Measurements from ENCODE around the gene CD69. TPM values are rescaled to one million over a fixed set of nuclear protein-coding genes. Genes with fewer than 3 reads are reported as not detected.

The CD69 gene
- total RNA-seq, 1 donor from 2014 or later, result not detected

DNA sequence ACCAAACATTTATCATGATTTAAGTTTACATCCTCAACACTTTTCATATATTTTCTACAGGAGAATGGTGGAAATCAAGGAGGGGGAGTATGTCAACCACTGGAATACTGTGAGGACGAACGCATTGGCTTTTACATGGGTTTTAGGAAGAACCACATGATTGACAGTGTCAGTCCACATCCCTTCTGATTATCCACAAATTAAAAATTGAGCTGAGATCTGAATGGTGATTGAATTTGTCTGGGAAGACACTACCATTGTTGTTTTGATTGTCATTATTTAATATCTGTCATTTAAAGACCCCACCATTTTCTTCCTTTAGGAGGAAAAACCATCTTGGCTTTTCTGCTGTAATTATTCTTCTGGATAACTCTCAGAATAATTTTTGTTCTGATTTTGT lies 35.2 kb upstream of the CD69 start:
- H3K4me1 Mint-ChIP-seq (ENCODE audit: low read depth), result no peaks in the 10 kb centered on the region
- TF ChIP-seq, protein P1, sequence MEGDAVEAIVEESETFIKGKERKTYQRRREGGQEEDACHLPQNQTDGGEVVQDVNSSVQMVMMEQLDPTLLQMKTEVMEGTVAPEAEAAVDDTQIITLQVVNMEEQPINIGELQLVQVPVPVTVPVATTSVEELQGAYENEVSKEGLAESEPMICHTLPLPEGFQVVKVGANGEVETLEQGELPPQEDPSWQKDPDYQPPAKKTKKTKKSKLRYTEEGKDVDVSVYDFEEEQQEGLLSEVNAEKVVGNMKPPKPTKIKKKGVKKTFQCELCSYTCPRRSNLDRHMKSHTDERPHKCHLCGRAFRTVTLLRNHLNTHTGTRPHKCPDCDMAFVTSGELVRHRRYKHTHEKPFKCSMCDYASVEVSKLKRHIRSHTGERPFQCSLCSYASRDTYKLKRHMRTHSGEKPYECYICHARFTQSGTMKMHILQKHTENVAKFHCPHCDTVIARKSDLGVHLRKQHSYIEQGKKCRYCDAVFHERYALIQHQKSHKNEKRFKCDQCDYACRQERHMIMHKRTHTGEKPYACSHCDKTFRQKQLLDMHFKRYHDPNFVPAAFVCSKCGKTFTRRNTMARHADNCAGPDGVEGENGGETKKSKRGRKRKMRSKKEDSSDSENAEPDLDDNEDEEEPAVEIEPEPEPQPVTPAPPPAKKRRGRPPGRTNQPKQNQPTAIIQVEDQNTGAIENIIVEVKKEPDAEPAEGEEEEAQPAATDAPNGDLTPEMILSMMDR (IDR thresholded peaks at IDR 0.05), result no peak
- H3K4me3 Mint-ChIP-seq (ENCODE audit: unreplicated experiment), result no peak overlapping the region
- no peaks in the 10 kb centered on the region for H3K27me3 Mint-ChIP-seq (ENCODE audit: low read depth)
- no peak for DNase-seq (ENCODE audit: low spot score)
- H3K27ac Mint-ChIP-seq (ENCODE audit: unreplicated experiment), result no peak overlapping the region
- H3K9me3 Mint-ChIP-seq (ENCODE audit: low read depth), result no peaks in the 10 kb centered on the region
- H3K36me3 Mint-ChIP-seq (ENCODE audit: low read depth), result no peaks in the 10 kb centered on the region

- H3K9me3 Mint-ChIP-seq (ENCODE audit: low read depth), result peaks cover 5% of the 10 kb centered on the region
- no peak overlapping the region for H3K4me3 Mint-ChIP-seq (ENCODE audit: unreplicated experiment)
- no peaks in the 10 kb centered on the region for H3K27me3 Mint-ChIP-seq (ENCODE audit: low read depth)
- H3K27ac Mint-ChIP-seq (ENCODE audit: unreplicated experiment), result no peak overlapping the region
- H3K36me3 Mint-ChIP-seq (ENCODE audit: low read depth), result no peaks in the 10 kb centered on the region
- TF ChIP-seq, protein P1 (IDR thresholded peaks at IDR 0.05), result no peak
- H3K4me1 Mint-ChIP-seq (ENCODE audit: low read depth), result no peaks in the 10 kb centered on the region
- no peak for DNase-seq (ENCODE audit: low spot score)
Observed at GRCh38 chr12:9794484-9795093, 33.9 kb upstream of the CD69 start.

DNA sequence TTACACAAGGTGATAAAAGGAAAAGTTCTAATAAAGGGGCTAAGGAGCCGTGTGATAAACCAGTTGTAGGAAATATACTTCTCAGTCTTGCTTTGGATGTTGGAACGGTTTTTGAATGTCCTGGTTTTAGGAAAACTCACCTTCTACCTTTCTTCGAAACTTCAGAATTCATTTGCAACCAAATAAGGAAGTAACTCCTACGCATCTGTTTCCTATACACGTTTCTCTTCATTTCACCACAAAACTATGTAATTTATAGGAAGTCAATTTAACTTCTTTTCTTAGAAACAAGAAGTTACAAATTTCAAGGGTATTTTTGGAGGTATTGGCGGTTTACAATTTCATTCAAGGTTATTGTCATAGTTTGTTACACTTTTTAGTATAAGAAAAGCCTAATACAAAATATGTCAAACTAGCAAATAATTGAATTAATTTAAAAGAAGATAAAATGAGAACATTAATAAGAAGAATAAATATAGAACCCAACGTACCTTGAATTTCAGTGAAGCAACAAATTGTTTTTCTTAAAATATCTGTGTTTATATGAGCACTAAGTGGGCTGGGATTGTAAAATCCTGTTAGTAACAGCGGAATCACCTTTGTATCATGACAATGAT lies 33.2 kb upstream of the CD69 start:
- H3K27me3 Mint-ChIP-seq (ENCODE audit: low read depth), result no peaks in the 10 kb centered on the region
- no peak for DNase-seq (ENCODE audit: low spot score)
- peaks cover 8% of the 10 kb centered on the region for H3K9me3 Mint-ChIP-seq (ENCODE audit: low read depth)
- H3K36me3 Mint-ChIP-seq (ENCODE audit: low read depth), result no peaks in the 10 kb centered on the region
- no peak overlapping the region for H3K27ac Mint-ChIP-seq (ENCODE audit: unreplicated experiment)
- no peak overlapping the region for H3K4me3 Mint-ChIP-seq (ENCODE audit: unreplicated experiment)
- TF ChIP-seq, protein P1 (IDR thresholded peaks at IDR 0.05), result no peak
- H3K4me1 Mint-ChIP-seq (ENCODE audit: low read depth), result no peaks in the 10 kb centered on the region

DNA sequence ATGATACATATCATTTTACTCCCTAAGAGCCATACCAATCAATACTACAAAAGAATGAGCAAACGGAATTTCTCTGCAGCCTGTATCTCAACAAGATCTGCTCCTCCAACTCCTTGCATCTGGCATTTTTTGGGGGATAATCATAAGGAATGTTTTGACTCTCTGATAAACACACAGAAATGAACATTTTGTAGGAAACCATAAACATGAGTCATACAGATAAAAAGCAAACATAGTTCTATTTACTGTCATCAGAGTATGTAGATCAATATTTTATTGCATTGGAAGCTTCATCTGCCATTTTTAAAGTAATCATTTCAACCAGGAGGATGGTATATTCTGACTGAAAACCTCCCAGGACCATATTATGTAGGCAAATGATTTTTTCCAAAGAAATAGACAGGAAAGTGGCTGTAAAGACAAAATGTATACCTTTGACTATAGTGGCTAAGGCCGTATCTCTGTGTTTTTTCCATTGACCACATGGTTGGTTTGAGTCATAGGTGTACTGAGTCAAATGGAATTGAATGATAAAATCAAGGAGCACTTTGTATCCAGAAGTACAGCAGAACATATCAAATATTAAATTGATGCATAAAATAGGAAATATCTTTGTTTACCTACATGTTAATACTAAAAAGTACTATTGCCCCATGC lies 32.4 kb upstream of the CD69 start:
- H3K27ac Mint-ChIP-seq (ENCODE audit: unreplicated experiment), result no peak overlapping the region
- no peak for DNase-seq (ENCODE audit: low spot score)
- H3K9me3 Mint-ChIP-seq (ENCODE audit: low read depth), result peaks cover 8% of the 10 kb centered on the region
- H3K4me3 Mint-ChIP-seq (ENCODE audit: unreplicated experiment), result no peak overlapping the region
- H3K27me3 Mint-ChIP-seq (ENCODE audit: low read depth), result no peaks in the 10 kb centered on the region
- no peaks in the 10 kb centered on the region for H3K4me1 Mint-ChIP-seq (ENCODE audit: low read depth)
- TF ChIP-seq, protein P1 (IDR thresholded peaks at IDR 0.05), result no peak
- no peaks in the 10 kb centered on the region for H3K36me3 Mint-ChIP-seq (ENCODE audit: low read depth)

DNA sequence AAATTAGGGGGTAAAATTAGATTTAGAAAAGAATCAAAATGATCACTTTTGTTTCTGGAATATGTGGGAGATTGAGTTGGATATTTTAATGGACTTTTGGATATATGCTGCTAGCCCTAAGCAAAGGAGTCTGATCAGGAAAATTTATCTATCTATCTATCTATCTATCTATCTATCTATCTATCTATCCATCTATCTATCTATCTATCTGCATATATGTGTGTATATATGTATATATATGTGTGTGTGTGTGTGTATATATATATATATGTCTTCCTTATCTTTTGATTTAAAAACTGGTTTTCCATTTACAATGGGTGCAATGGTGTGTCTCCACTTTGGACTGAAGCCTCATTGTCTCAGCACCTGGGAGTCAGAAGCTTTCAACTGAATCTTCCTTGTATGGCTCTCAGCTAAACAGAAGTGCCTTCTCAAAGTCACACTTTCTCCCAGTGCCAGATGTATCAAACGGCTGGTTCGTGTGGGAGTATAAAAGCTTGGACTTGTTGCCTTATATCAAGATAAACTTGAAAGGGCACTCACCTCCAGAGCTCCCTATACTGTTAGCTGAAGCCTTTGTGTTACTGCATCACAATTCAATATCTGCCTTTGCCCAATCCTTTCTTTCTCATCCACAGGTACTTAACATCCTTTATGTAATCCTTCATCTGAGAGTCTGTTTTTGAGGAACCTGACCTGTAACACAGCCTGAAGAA lies 31.6 kb upstream of the CD69 start:
- H3K4me1 Mint-ChIP-seq (ENCODE audit: low read depth), result no peaks in the 10 kb centered on the region
- H3K27me3 Mint-ChIP-seq (ENCODE audit: low read depth), result no peaks in the 10 kb centered on the region
- no peak overlapping the region for H3K4me3 Mint-ChIP-seq (ENCODE audit: unreplicated experiment)
- no peak for DNase-seq (ENCODE audit: low spot score)
- no peaks in the 10 kb centered on the region for H3K36me3 Mint-ChIP-seq (ENCODE audit: low read depth)
- TF ChIP-seq, protein P1 (IDR thresholded peaks at IDR 0.05), result no peak
- peaks cover 8% of the 10 kb centered on the region for H3K9me3 Mint-ChIP-seq (ENCODE audit: low read depth)
- no peak overlapping the region for H3K27ac Mint-ChIP-seq (ENCODE audit: unreplicated experiment)
